T-helper 2 cell treated with Interferon-gamma antibody and Interleukin-4, amounts not matched to agents 5 μg/mL and 100 μg/mL, for 36 hours (primary cell): ENCODE measurements around the gene RARRES2.

Experiments
- DNase-seq: peaks from one replicate; pipeline ENCODE4 v3.0.0; 2021; ENCODE audit warnings: low spot score
- H3K27ac Mint-ChIP-seq: one replicate; pipeline ENCODE4 v1.8.0; 2021; ENCODE audit warnings: mild to moderate bottlenecking, mixed read lengths
- H3K27me3 Mint-ChIP-seq: one replicate; pipeline ENCODE4 v1.8.0; 2021; ENCODE audit warnings: low read depth, mixed read lengths
- H3K36me3 Mint-ChIP-seq: one replicate; pipeline ENCODE4 v1.8.0; 2021; ENCODE audit warnings: low read depth, mixed read lengths
- H3K4me1 Mint-ChIP-seq: one replicate; pipeline ENCODE4 v1.8.0; 2021; ENCODE audit warnings: low read depth, mixed read lengths
- H3K4me3 Mint-ChIP-seq: one replicate; pipeline ENCODE4 v1.8.0; 2022; ENCODE audit warnings: mild to moderate bottlenecking, moderate library complexity, mixed read lengths
- H3K9me3 Mint-ChIP-seq: one replicate; pipeline ENCODE4 v1.8.0; 2021; ENCODE audit warnings: mixed read lengths

RARRES2 gene

GRCh38 chr7:150330211-150330885, 11.1 kb downstream of the RARRES2 start:
- Mint-ChIP-seq H3K4me3 (no peak overlapping the region), H3K36me3 (peaks cover 17% of the 10 kb centered on the region), H3K4me1 (peaks cover 3% of the 10 kb centered on the region), H3K27me3 (no peaks in the 10 kb centered on the region), H3K9me3 (no peaks in the 10 kb centered on the region), H3K27ac (no peak overlapping the region)
- DNase-seq: no peak

DNA sequence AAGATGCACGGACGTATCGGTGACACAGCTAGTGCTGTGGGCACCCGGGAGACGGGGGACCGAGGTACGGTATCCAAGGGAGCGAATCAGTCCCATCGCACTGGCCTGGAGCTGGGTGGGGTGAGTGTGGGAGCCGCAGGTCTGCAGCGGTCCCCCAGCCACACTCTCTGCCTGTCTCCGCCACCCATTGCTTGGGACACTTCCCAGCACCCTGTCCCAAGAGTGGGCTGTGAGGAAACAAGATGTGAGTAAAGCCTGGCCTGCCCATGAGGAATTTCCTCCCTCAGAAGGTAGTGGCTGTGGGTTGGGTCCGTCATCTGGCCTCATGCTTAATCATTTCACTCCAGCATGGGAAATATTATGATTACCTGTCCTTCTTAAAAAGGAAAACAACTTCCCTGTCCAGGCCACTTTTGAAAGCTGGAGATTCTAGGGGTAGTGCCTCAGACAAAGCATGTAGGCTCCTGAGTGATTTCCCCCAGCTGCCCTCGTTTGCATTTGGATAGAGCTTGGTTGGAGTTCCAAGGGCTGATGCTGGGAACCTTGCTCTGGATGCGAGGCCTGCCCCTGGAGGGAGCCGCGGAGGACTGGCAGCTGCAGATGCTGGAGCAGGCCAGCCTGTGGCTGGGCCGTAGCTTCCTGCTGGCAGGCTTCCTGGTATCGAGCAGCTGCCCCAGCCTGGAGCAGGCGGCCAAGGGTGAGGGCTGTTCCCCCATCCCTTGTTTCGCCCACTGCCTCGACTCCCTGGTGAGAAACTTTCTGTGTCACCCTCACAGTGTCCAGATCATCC, 11.9 kb downstream of the RARRES2 start:
- Mint-ChIP-seq H3K9me3 (no peaks in the 10 kb centered on the region), H3K27ac (no peak overlapping the region), H3K27me3 (no peaks in the 10 kb centered on the region), H3K4me1 (peaks cover 9% of the 10 kb centered on the region), H3K4me3 (no peak overlapping the region), H3K36me3 (peaks cover 24% of the 10 kb centered on the region)
- DNase-seq: no peak

DNA sequence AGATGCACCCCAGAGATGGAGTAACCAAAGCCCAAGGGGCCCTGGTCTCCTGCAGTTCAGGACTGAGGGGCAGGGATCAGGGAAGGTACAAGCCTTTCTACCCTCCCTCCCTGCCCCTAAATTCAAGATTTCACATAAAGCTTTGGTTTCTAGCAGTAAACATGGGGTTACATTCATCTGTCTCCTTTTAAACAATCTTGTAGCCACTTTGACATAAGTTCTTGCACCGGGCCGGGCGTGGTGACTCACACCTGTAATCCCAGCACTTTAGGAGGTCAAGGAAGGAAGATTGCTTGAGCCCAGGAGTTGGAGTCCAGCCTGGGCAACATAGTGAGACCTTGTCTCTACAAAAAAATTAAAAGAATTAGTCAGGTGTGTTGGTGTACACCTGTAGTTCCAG, 14.1 kb downstream of the RARRES2 start:
- Mint-ChIP-seq H3K4me3 (no peak overlapping the region), H3K27ac (no peak overlapping the region), H3K27me3 (no peaks in the 10 kb centered on the region), H3K4me1 (peaks cover 21% of the 10 kb centered on the region), H3K9me3 (no peaks in the 10 kb centered on the region), H3K36me3 (peaks cover 28% of the 10 kb centered on the region)
- DNase-seq: no peak

DNA sequence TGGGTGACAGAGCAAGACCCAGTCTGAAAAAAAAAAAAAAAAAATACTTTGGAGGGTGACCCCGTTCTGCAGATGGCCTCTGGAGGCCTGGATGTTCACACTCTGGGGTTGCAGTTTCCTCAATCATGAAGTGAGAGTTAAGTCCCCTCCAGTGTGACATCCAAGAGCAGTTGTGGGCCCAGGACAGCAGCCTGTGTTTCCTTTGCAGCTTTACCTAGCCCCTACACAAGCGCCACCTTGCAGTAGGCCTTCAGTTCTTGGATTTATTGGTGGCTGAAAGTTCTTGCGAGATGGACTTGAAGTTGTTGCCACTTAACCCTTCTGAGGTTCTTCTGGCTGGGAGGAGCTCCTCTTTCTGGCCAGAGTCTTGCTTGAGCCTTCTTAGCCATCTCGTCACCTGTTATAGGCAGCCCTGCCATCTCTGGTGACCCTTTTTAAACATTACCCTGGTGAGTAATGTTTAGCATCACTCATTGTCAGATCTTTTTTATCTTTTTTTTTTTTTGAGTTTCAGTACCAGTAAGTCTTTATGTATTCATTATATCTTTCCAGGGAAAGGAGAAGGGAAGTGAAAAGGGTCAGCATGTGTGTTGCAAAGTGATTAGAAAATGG, 14.7 kb downstream of the RARRES2 start:
- no peak overlapping the region for H3K4me3 Mint-ChIP-seq
- peaks cover 26% of the 10 kb centered on the region for H3K4me1 Mint-ChIP-seq
- no peaks in the 10 kb centered on the region for H3K27me3 Mint-ChIP-seq
- no peak overlapping the region for H3K27ac Mint-ChIP-seq
- no peaks in the 10 kb centered on the region for H3K9me3 Mint-ChIP-seq
- peaks cover 31% of the 10 kb centered on the region for H3K36me3 Mint-ChIP-seq
- no peak for DNase-seq

GRCh38 chr7:150325901-150326300, 15.5 kb downstream of the RARRES2 start:
- Mint-ChIP-seq H3K27me3 (no peaks in the 10 kb centered on the region), H3K9me3 (no peaks in the 10 kb centered on the region), H3K27ac (peak overlapping the region; percentile 17), H3K4me3 (no peak overlapping the region), H3K4me1 (peaks cover 34% of the 10 kb centered on the region), H3K36me3 (peaks cover 33% of the 10 kb centered on the region)
- DNase-seq: no peak

DNA sequence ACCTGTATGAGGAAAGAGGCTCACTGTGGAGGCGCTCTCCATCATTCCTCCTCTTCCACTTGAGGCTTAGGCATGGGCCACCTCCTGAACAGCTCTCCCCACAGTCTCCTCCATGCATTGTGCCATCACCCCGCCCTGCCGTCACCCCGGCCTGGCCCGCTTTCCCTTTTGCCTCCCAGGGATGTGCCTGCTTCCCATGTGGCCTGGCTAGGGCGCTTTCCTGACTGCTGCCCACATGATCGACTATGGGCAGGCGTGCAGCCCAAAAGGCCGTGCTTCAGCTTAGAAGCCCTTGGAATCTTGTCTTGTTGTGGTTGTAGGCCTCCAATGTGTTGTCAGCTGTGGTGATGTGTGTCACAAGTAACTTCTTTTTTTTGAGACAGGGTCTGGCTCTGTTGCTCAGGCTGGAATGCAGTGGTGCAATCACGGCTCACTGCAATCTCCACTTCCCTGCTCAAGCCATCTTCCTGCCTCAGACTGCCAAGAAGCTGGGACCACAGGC, 16.3 kb downstream of the RARRES2 start:
- no peak for DNase-seq
- peaks cover 37% of the 10 kb centered on the region for H3K4me1 Mint-ChIP-seq

GRCh38 chr7:150324373-150324961, 17.0 kb downstream of the RARRES2 start:
- Mint-ChIP-seq H3K4me1 (peaks cover 40% of the 10 kb centered on the region), H3K4me3 (peak overlapping the region; percentile 94), H3K27me3 (no peaks in the 10 kb centered on the region), H3K36me3 (peaks cover 40% of the 10 kb centered on the region), H3K9me3 (no peaks in the 10 kb centered on the region), H3K27ac (peak overlapping the region; percentile 97)
- DNase-seq: no peak

More for the DNA sequence above, 16.3 kb downstream of the RARRES2 start:
- Mint-ChIP-seq H3K4me3 (peak overlapping the region; percentile 94), H3K36me3 (peaks cover 36% of the 10 kb centered on the region), H3K27me3 (no peaks in the 10 kb centered on the region), H3K27ac (peak overlapping the region; percentile 84), H3K9me3 (no peaks in the 10 kb centered on the region)

DNA sequence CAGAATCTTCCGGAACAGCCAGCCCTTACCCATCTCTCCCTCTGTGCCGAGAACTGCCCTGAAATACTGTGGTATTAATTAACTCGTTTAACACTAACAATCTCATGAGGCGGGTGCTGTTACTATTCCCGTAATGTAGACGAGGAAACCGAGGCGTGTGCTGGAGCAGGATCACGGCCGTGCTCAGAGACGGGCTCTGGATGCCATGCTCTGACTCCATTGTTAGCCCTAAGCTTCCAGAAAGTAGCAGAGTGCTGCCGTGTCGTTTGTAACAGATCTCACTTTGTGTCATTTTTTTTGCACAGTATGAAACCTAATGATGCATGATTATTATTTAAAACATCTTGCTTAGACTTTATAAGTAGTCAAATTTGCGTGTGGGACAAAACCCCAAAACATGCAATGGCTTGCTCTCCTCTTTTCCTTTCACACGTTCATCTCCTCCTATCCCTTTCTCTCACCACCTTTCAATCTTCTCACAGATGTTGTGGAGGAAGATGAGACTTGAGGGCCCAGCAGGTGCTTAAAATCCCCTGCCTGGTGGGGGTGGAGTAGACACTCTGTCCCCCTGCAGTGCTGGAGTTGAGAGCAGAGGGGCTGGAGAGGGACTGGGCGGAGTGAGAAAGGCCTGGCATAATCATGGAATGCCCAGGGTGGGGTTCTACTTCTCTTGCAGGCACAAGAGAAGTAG, 17.6 kb downstream of the RARRES2 start:
- H3K4me3 Mint-ChIP-seq: peak overlapping the region; percentile 94
- no peak for DNase-seq
- H3K4me1 Mint-ChIP-seq: peaks cover 40% of the 10 kb centered on the region

GRCh38 chr7:150322833-150323681, 18.4 kb downstream of the RARRES2 start, which contains the start of the genes ACTR3C and LRRC61:
Gene ACTR3C (minus strand): TSS chr7:150323545. CDS start chr7:150295296, 28,249 bp downstream.
Gene LRRC61 (plus strand): TSS chr7:150323355. CDS start chr7:150336862, 13,507 bp downstream.
- H3K9me3 Mint-ChIP-seq: no peaks in the 10 kb centered on the region
- no peaks in the 10 kb centered on the region for H3K27me3 Mint-ChIP-seq
- peaks cover 38% of the 10 kb centered on the region for H3K36me3 Mint-ChIP-seq
- peak within 1 kb of the TSS; percentile 96 for H3K4me3 Mint-ChIP-seq
- peaks cover 40% of the 10 kb centered on the region for H3K4me1 Mint-ChIP-seq
- H3K27ac Mint-ChIP-seq: peak within 1 kb of the TSS; percentile 98
- DNase-seq: peak; percentile 74

More for the DNA sequence above, 17.6 kb downstream of the RARRES2 start:
- no peaks in the 10 kb centered on the region for H3K27me3 Mint-ChIP-seq
- peak overlapping the region; percentile 97 for H3K27ac Mint-ChIP-seq
- H3K36me3 Mint-ChIP-seq: peaks cover 38% of the 10 kb centered on the region
- no peaks in the 10 kb centered on the region for H3K9me3 Mint-ChIP-seq

GRCh38 chr7:150322114-150322832, 19.2 kb downstream of the RARRES2 start:
- H3K27ac Mint-ChIP-seq: peak overlapping the region; percentile 98
- no peaks in the 10 kb centered on the region for H3K27me3 Mint-ChIP-seq
- peak overlapping the region; percentile 96 for H3K4me3 Mint-ChIP-seq
- DNase-seq: peak; percentile 67
- H3K36me3 Mint-ChIP-seq: peaks cover 37% of the 10 kb centered on the region
- H3K9me3 Mint-ChIP-seq: no peaks in the 10 kb centered on the region
- peaks cover 40% of the 10 kb centered on the region for H3K4me1 Mint-ChIP-seq

DNA sequence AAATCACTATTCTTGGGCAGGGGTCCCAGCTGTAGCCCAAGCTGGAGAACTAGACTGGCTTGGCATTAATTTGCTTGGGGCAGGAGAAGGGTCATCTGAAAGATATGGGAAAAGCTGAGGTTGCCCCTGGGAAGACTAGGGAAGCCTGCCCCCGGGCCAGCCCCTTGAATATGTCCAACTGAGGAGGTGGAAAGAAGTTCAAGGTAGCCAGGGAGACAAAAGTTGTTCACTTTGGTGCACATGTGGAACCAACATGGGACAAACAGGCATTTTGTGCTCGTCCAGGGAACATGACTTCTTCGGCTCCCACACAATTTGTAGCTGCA, 19.7 kb downstream of the RARRES2 start:
- Mint-ChIP-seq H3K27me3 (no peaks in the 10 kb centered on the region), H3K9me3 (no peaks in the 10 kb centered on the region), H3K36me3 (peaks cover 33% of the 10 kb centered on the region), H3K27ac (peak overlapping the region; percentile 98), H3K4me3 (peak overlapping the region; percentile 96), H3K4me1 (peaks cover 40% of the 10 kb centered on the region)
- no peak for DNase-seq

- DNase-seq: no peak
- Mint-ChIP-seq H3K4me1 (peaks cover 23% of the 10 kb centered on the region), H3K36me3 (peaks cover 23% of the 10 kb centered on the region), H3K4me3 (no peak overlapping the region), H3K9me3 (no peaks in the 10 kb centered on the region), H3K27me3 (no peaks in the 10 kb centered on the region), H3K27ac (no peak overlapping the region)
These were observed 23.5 kb downstream of the RARRES2 start for GRCh38 chr7:150317748-150318444.
